LNCAP (cell line): ENCODE measurements around the gene TERT.

Experiments
- CTCF ChIP-seq: fragments of 450-650 bp; IDR thresholded peaks from 2 replicates; pipeline ENCODE4 v1.5.1; 2017; ENCODE audit warnings: mild to moderate bottlenecking

TERT gene

DNA sequence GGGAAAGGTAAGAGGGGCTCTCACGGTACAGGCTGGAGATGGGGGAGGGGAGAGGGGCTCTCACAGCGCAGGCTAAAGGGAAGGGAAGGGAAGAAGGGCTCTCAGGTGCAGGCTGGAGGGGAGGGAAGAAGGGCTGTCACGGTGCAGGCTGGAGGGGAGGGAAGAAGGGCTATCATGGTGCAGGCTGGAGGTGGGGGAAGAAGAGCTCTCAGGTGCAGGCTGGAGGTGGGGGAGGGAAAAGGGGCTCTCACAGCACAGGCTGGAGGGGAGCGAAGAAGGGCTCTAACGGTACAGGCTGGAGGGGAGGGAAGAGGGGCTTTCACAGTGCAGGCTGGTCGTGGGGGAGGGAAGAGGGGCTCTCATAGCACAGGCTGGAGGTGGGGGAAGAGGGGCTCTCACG, 65.0 kb downstream of the TERT start:
- no peak for TF ChIP-seq CTCF

GRCh38 chr5:1228120-1228519, 66.7 kb downstream of the TERT start:
- no peak for TF ChIP-seq CTCF

DNA sequence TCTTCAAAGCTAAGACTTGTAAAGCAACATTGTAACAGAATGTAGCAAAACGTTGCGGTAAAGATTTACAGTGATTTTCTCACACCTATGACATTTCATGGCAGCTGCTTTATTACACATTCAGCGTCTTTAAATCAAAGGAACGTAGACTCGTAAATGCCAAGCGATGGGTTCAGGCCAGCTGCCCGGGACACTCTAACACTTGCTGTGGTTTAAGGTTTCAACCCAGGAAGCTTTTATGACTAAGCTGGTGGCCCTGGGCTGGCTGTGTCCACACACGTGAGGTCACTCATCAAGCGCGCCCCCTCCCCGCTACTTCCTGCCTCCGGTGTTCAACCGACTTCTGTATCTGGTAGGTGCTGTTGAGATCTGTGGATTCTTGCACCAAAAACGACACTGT, 67.2 kb downstream of the TERT start:
- TF ChIP-seq CTCF: no peak

DNA sequence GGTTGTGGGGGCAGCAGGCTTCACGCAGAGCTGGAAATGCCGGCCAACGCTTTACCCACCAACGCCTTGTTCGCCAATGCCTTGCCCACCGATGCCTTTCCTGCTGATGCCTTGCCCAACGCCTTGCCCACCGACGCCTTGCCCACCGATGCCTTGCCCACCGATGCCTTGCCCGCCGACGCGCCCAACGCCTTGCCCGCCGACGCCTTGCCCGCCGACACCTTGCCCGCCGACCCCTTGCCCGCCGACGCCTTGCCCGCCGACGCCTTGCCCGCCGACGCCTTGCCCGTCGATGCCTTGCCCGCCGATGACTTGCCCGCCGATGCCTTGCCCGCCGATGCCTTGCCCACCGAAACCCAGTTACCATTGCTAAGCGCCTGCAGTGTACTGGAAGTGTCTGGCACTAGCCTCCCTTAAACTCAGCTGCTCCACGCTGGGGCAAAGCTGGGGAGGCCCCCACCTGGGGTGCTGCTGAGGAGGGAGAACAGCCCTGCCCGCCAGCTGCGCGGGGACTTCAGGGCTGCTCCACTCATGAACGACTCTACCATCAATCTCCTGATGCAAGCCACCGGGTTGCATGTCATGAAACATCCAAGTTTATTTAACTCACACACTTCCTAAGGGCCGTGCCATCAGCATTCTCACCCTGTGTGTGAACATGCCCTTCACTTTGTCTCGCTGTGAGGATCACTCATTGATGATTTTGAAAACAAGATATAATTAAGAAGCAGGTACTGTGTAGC, 67.9 kb downstream of the TERT start:
- no peak for TF ChIP-seq CTCF

DNA sequence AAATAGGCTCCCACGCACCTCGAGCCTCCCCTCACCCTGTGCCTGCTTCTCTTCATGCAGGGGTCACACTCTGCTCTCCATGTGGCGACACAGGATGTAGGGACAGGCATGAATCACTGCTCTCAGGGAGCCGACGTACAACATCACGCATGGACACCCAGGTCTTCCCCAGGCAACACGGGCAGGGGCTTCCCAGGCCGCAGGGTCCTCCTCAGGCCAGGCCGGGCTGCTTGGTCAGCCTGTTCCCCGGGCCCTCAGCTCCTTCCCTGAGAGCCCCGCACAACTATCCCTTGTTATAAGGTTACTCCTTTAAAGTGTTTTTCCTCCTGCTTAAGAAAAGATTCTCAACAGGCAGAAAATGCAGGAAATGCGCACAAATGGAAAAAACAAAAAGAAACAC, 68.6 kb downstream of the TERT start:
- no peak for TF ChIP-seq CTCF

- no peak for TF ChIP-seq CTCF
Measured at GRCh38 chr5:1225081-1225480, 69.8 kb downstream of the TERT start, which contains the start of gene SLC6A18. TSS of gene SLC6A18 (plus strand) at chr5:1225381. CDS start at chr5:1225478, 97 bp downstream.

GRCh38 chr5:1224631-1225030, 70.2 kb downstream of the TERT start:
- TF ChIP-seq CTCF: no peak

DNA sequence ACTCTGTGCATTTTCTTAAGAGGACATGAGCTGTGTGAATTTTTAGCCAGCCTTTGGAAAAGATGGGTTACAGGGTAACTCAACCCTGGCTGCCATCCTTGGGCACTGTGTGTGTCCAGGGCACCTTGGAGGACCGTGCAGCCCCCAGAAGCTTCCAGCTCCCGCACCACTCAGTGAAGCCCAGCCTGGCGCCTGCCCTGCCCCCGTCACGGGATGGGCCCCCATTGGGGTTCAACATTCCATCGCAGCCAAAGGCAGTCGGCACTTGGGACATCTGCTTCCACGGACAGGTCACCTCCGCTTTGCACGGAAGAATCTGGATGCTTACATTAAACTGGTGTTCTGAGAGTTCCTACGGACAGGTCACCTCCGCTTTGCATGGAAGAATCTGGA, 71.6 kb downstream of the TERT start:
- no peak for TF ChIP-seq CTCF
